ES-I3 (cell line): ENCODE measurements around the gene TTC7B.

Experiments
- H3K36me3 ChIP-seq: 2 replicates; pipeline ENCODE4 v1.6.1; 2013; ENCODE audit warnings: mild to moderate bottlenecking, low read length, control low read depth, moderate library complexity; ENCODE audit not compliant: insufficient read depth
- H3K4me1 ChIP-seq: 2 replicates; pipeline ENCODE4 v1.6.1; 2013; ENCODE audit warnings: mild to moderate bottlenecking, control low read depth, low read length; ENCODE audit not compliant: insufficient read depth
- H3K9ac ChIP-seq: 2 replicates; pipeline ENCODE4 v1.6.1; 2013; ENCODE audit warnings: low read depth, mild to moderate bottlenecking, low read length, moderate library complexity
- H3K9me3 ChIP-seq: 2 replicates; pipeline ENCODE4 v1.6.1; 2013; ENCODE audit warnings: mild to moderate bottlenecking, low read length, moderate library complexity; ENCODE audit not compliant: control insufficient read depth, insufficient read depth

The TTC7B gene

GRCh38 chr14:90740081-90740480 lies 76.1 kb downstream of the TTC7B start:
- Histone ChIP-seq H3K36me3 (no peaks in the 10 kb centered on the region), H3K9ac (no peak overlapping the region), H3K9me3 (no peaks in the 10 kb centered on the region), H3K4me1 (no peaks in the 10 kb centered on the region)

- no peaks in the 10 kb centered on the region for H3K9me3 ChIP-seq
- no peaks in the 10 kb centered on the region for H3K36me3 ChIP-seq
- no peak overlapping the region for H3K9ac ChIP-seq
- no peaks in the 10 kb centered on the region for H3K4me1 ChIP-seq
Observed at GRCh38 chr14:90739318-90740068, 76.7 kb downstream of the TTC7B start.

- Histone ChIP-seq H3K9me3 (no peaks in the 10 kb centered on the region), H3K4me1 (no peaks in the 10 kb centered on the region), H3K9ac (no peak overlapping the region), H3K36me3 (no peaks in the 10 kb centered on the region)
Observed at GRCh38 chr14:90733139-90733808, 83.0 kb downstream of the TTC7B start.

- H3K9me3 ChIP-seq = no peaks in the 10 kb centered on the region
- H3K36me3 ChIP-seq = no peaks in the 10 kb centered on the region
- H3K9ac ChIP-seq = no peak overlapping the region
- H3K4me1 ChIP-seq = no peaks in the 10 kb centered on the region
Observed at GRCh38 chr14:90732718-90733117, 83.5 kb downstream of the TTC7B start.

GRCh38 chr14:90732139-90732538 lies 84.1 kb downstream of the TTC7B start:
- Histone ChIP-seq H3K9ac (no peak overlapping the region), H3K9me3 (no peaks in the 10 kb centered on the region), H3K4me1 (no peaks in the 10 kb centered on the region), H3K36me3 (no peaks in the 10 kb centered on the region)

- Histone ChIP-seq H3K9ac (no peak overlapping the region), H3K4me1 (no peaks in the 10 kb centered on the region), H3K36me3 (no peaks in the 10 kb centered on the region)
Observed at GRCh38 chr14:90731487-90731886, 84.7 kb downstream of the TTC7B start.

GRCh38 chr14:90730206-90730766 lies 85.9 kb downstream of the TTC7B start:
- no peaks in the 10 kb centered on the region for H3K4me1 ChIP-seq
- H3K9me3 ChIP-seq = no peaks in the 10 kb centered on the region
- no peak overlapping the region for H3K9ac ChIP-seq
- no peaks in the 10 kb centered on the region for H3K36me3 ChIP-seq

More at GRCh38 chr14:90731487-90731886, 84.7 kb downstream of the TTC7B start:
- H3K9me3 ChIP-seq = no peaks in the 10 kb centered on the region

GRCh38 chr14:90728951-90729350 lies 87.3 kb downstream of the TTC7B start:
- Histone ChIP-seq H3K36me3 (no peaks in the 10 kb centered on the region), H3K9ac (no peak overlapping the region), H3K4me1 (no peaks in the 10 kb centered on the region), H3K9me3 (no peaks in the 10 kb centered on the region)

GRCh38 chr14:90727082-90727481 lies 89.1 kb downstream of the TTC7B start:
- H3K4me1 ChIP-seq = no peaks in the 10 kb centered on the region
- H3K36me3 ChIP-seq = no peaks in the 10 kb centered on the region
- no peaks in the 10 kb centered on the region for H3K9me3 ChIP-seq
- H3K9ac ChIP-seq = no peak overlapping the region

- Histone ChIP-seq H3K9ac (no peak overlapping the region), H3K36me3 (no peaks in the 10 kb centered on the region), H3K9me3 (no peaks in the 10 kb centered on the region), H3K4me1 (no peaks in the 10 kb centered on the region)
Observed at GRCh38 chr14:90726656-90727055, 89.6 kb downstream of the TTC7B start.

- H3K4me1 ChIP-seq = peaks cover 5% of the 10 kb centered on the region; the same call in 1 of the 2 replicates
- H3K9ac ChIP-seq = no peak overlapping the region
- no peaks in the 10 kb centered on the region for H3K9me3 ChIP-seq
- no peaks in the 10 kb centered on the region for H3K36me3 ChIP-seq
Observed at GRCh38 chr14:90724866-90725265, 91.4 kb downstream of the TTC7B start.

GRCh38 chr14:90722590-90722989 lies 93.6 kb downstream of the TTC7B start:
- no peak overlapping the region for H3K9ac ChIP-seq
- no peaks in the 10 kb centered on the region for H3K36me3 ChIP-seq
- H3K4me1 ChIP-seq = peaks cover 13% of the 10 kb centered on the region; the same call in 1 of the 2 replicates

GRCh38 chr14:90721619-90722305 lies 94.5 kb downstream of the TTC7B start:
- Histone ChIP-seq H3K9ac (no peak overlapping the region), H3K36me3 (no peaks in the 10 kb centered on the region), H3K9me3 (no peaks in the 10 kb centered on the region), H3K4me1 (peaks cover 13% of the 10 kb centered on the region; the same call in 1 of the 2 replicates)

More at GRCh38 chr14:90722590-90722989, 93.6 kb downstream of the TTC7B start:
- no peaks in the 10 kb centered on the region for H3K9me3 ChIP-seq

- H3K4me1 ChIP-seq = peaks cover 13% of the 10 kb centered on the region; the same call in 1 of the 2 replicates
- no peaks in the 10 kb centered on the region for H3K36me3 ChIP-seq
- H3K9ac ChIP-seq = no peak overlapping the region
- H3K9me3 ChIP-seq = no peaks in the 10 kb centered on the region
Observed at GRCh38 chr14:90720832-90721231, 95.4 kb downstream of the TTC7B start.
